Measurements from ENCODE around the gene DBT.

DNA sequence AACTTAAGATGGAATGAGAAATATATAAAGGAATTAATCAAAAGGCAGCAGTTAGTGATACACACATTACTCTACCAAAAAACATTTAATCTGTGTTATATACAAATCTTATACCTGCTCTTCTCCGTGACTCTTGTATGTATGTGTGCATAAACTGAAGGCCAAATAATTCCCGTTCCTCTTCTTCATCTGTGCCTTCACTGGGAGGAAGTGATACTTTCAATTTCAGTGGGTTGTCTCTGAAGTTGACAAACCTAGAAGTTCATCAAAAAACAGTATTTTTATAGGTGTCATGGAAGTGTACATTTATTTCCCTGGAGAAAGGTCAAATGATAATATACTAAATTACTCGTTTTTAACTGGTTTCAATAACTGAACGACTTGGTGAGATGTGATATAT lies 97.4 kb downstream of the DBT start:
- TF ChIP-seq MAFK (conservative IDR thresholded peaks at IDR 0.05 in 1 of 2, IDR thresholded peaks at IDR 0.05 in 1 of 2; ENCODE audit: low read length in 2 of 2) = no peak
- TF ChIP-seq, protein P1, sequence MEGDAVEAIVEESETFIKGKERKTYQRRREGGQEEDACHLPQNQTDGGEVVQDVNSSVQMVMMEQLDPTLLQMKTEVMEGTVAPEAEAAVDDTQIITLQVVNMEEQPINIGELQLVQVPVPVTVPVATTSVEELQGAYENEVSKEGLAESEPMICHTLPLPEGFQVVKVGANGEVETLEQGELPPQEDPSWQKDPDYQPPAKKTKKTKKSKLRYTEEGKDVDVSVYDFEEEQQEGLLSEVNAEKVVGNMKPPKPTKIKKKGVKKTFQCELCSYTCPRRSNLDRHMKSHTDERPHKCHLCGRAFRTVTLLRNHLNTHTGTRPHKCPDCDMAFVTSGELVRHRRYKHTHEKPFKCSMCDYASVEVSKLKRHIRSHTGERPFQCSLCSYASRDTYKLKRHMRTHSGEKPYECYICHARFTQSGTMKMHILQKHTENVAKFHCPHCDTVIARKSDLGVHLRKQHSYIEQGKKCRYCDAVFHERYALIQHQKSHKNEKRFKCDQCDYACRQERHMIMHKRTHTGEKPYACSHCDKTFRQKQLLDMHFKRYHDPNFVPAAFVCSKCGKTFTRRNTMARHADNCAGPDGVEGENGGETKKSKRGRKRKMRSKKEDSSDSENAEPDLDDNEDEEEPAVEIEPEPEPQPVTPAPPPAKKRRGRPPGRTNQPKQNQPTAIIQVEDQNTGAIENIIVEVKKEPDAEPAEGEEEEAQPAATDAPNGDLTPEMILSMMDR (CRISPR knock-in tag; IDR thresholded peaks at IDR 0.05) = no peak
- no peak for TF ChIP-seq CENPX (CRISPR knock-in tag; IDR thresholded peaks at IDR 0.05)
- TF ChIP-seq, protein P2, sequence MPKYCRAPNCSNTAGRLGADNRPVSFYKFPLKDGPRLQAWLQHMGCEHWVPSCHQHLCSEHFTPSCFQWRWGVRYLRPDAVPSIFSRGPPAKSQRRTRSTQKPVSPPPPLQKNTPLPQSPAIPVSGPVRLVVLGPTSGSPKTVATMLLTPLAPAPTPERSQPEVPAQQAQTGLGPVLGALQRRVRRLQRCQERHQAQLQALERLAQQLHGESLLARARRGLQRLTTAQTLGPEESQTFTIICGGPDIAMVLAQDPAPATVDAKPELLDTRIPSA (CRISPR knock-in tag; IDR thresholded peaks at IDR 0.05; ENCODE audit: borderline replicate concordance) = no peak
- TF ChIP-seq, protein P3, sequence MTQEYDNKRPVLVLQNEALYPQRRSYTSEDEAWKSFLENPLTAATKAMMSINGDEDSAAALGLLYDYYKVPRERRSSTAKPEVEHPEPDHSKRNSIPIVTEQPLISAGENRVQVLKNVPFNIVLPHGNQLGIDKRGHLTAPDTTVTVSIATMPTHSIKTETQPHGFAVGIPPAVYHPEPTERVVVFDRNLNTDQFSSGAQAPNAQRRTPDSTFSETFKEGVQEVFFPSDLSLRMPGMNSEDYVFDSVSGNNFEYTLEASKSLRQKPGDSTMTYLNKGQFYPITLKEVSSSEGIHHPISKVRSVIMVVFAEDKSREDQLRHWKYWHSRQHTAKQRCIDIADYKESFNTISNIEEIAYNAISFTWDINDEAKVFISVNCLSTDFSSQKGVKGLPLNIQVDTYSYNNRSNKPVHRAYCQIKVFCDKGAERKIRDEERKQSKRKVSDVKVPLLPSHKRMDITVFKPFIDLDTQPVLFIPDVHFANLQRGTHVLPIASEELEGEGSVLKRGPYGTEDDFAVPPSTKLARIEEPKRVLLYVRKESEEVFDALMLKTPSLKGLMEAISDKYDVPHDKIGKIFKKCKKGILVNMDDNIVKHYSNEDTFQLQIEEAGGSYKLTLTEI (CRISPR knock-in tag; conservative IDR thresholded peaks at IDR 0.05) = no peak
- TF ChIP-seq ZNF629 (CRISPR knock-in tag; conservative IDR thresholded peaks at IDR 0.05) = no peak
- TF ChIP-seq IKZF1 (IDR thresholded peaks at IDR 0.05) = no peak
- TF ChIP-seq RFX5 (IDR thresholded peaks at IDR 0.05; ENCODE audit: low read depth, low read length) = no peak
- TF ChIP-seq, protein P4, sequence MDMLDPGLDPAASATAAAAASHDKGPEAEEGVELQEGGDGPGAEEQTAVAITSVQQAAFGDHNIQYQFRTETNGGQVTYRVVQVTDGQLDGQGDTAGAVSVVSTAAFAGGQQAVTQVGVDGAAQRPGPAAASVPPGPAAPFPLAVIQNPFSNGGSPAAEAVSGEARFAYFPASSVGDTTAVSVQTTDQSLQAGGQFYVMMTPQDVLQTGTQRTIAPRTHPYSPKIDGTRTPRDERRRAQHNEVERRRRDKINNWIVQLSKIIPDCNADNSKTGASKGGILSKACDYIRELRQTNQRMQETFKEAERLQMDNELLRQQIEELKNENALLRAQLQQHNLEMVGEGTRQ (IDR thresholded peaks at IDR 0.05; ENCODE audit: low read depth, low read length) = no peak
- TF ChIP-seq, protein P4 (CRISPR knock-in tag; IDR thresholded peaks at IDR 0.05; ENCODE audit: borderline replicate concordance) = no peak
- TF ChIP-seq CHD2 (IDR thresholded peaks at IDR 0.05; ENCODE audit: low read depth, low read length) = no peak
- TF ChIP-seq ARNTL (CRISPR knock-in tag; IDR thresholded peaks at IDR 0.05) = no peak
- TF ChIP-seq MAFF (IDR thresholded peaks at IDR 0.05; ENCODE audit: low read depth, low read length) = no peak
- TF ChIP-seq PHB2 (IDR thresholded peaks at IDR 0.05; ENCODE audit: partially characterized antibody) = no peak
- TF ChIP-seq, protein P5, sequence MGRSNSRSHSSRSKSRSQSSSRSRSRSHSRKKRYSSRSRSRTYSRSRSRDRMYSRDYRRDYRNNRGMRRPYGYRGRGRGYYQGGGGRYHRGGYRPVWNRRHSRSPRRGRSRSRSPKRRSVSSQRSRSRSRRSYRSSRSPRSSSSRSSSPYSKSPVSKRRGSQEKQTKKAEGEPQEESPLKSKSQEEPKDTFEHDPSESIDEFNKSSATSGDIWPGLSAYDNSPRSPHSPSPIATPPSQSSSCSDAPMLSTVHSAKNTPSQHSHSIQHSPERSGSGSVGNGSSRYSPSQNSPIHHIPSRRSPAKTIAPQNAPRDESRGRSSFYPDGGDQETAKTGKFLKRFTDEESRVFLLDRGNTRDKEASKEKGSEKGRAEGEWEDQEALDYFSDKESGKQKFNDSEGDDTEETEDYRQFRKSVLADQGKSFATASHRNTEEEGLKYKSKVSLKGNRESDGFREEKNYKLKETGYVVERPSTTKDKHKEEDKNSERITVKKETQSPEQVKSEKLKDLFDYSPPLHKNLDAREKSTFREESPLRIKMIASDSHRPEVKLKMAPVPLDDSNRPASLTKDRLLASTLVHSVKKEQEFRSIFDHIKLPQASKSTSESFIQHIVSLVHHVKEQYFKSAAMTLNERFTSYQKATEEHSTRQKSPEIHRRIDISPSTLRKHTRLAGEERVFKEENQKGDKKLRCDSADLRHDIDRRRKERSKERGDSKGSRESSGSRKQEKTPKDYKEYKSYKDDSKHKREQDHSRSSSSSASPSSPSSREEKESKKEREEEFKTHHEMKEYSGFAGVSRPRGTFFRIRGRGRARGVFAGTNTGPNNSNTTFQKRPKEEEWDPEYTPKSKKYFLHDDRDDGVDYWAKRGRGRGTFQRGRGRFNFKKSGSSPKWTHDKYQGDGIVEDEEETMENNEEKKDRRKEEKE (IDR thresholded peaks at IDR 0.05) = no peak
